Stimulated activated CD4-positive, alpha-beta T cell treated with anti-CD3 and anti-CD28 coated beads, TNF-alpha, amount 100 ng/mL, for 4 hours (primary cell): ENCODE results near the gene PEMT.

ENCODE experiments used
- DNase-seq, 3 experiments: peaks; one replicate each; pipeline ENCODE4 v3.0.0-alpha.2; 2020; ENCODE audit warnings: low read depth in 3 of 3

The PEMT gene

DNA sequence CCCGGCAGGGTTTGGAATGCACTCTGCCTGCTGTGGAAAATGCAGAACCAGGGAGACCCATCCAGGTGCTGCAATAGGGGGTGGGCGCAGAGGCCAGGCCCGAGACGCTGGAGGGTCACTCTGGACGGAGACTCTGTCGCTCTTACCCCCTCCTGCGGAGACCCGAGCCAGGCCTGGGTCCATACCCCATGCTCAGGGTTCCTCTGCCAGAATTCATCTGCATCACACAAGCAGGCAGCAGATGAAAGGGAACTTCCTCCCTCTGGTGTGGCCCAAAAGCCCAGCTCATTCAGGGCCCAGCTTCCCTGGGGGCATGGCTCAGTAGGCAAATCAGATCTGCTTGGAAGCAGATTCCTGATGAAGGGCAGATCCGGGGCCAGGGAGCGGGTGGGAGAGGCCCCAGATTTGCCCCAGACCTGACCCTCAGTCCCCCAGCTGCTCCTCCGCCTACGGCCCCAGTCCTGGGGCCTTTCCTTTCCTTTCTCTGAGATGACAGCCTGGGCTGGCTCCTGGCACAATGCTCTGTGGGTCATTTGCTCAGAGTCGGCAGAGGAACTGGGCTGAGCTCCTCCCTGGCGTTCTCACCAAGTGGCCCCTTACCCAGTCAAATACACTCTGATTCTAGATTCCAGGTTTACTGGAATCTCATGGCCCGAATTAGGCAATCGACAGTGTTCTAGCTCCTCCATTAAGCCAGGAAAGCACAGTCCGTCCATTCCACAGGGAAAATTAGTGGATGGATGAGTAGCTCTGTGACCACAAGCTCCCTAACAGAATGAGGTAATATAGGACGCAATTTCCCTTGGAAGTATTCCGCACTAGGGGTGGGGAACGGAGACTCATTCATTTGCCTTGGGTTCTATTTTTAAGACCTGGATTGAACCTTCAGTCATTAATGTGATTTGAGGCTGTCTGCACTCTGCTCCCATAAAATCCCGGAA is 76.2 kb downstream of the PEMT start:
- no peak for DNase-seq

- no peak for DNase-seq
Measured at GRCh38 chr17:17514361-17514992, 77.0 kb downstream of the PEMT start.

DNA sequence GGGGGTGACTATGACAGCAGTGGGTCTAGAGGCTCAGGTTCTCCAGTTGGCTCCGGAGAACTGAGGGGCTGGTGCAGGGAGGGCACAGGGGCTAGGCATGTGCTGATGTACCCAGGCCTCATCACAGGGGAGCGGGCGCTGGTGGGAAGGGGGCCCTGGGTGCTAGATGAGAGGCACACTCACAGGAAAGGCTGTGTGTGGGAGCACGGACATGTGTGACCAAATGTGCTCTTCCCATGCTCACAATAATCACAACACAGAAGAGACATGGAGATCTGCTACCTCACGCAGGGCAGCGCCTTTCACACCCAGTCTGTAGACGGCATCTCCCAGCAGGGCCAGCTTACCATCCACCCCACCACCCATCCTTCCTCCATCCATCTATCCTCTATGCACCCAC is 77.9 kb downstream of the PEMT start:
- no peak for DNase-seq

- DNase-seq: no peak
Measured at GRCh38 chr17:17512866-17513265, 78.6 kb downstream of the PEMT start.

- no peak for DNase-seq
Measured at GRCh38 chr17:17511881-17512858, 79.3 kb downstream of the PEMT start.

DNA sequence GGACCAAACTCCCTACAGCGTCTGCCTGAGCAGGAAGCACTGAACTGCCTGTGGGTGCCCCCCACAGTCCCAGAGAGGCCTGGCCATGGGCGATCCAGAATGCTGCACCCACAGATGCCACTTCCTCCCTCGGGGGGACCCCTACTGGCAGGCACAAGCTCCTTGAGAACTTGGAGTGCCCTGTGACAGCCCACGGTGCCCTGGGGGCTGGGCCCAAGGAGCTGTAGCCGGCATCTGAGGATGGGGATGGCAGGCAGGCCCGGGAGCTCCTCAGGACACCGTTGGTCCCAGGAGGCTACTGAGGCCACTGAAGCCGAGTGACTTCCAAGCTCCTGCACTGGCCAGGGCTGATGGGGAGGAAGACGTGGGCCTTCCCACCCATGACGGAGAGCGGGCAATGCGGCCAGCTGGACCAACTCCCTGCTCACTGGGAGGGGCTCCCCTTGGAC is 80.2 kb downstream of the PEMT start:
- DNase-seq: no peak

DNA sequence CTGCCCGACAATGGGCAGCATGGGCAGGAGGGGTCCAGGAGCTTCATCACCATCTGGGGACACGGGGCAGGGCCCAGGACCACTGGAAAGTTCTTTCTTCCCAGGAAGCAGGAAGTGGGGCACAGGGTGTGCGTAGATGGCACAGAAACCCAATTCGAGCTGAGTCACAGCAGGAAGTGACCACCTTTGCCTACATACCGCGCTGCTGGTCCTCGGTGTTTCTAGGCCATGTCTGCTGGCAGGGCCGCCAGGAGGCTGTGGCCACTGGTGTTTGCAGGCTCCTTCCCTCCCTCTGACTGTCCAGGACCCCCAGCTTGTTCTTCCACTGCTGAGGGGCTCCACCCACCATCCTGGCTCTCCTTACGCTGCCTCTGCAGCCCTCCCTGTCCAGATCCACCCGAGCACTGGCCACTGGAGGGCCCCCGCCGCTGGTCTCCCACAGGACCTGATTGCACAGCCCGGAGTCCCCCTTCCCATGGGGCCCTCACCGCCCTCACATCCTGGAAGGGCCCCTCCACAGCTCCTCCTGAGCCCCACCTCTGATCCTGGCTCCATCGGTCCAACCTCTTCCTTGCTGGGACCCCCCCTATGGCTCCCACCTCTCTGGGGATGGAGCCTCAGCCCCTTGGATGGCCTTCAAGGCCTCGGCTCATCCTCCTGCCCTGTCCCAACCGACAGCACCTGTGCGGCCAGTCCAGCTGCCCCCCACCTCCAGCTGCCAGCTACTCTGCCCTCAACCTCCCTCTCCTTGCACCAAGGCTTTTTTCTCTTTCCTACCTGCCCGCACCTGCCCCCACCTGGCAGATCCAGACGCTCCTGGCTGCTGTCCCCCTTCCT is 80.8 kb downstream of the PEMT start:
- DNase-seq: no peak

DNA sequence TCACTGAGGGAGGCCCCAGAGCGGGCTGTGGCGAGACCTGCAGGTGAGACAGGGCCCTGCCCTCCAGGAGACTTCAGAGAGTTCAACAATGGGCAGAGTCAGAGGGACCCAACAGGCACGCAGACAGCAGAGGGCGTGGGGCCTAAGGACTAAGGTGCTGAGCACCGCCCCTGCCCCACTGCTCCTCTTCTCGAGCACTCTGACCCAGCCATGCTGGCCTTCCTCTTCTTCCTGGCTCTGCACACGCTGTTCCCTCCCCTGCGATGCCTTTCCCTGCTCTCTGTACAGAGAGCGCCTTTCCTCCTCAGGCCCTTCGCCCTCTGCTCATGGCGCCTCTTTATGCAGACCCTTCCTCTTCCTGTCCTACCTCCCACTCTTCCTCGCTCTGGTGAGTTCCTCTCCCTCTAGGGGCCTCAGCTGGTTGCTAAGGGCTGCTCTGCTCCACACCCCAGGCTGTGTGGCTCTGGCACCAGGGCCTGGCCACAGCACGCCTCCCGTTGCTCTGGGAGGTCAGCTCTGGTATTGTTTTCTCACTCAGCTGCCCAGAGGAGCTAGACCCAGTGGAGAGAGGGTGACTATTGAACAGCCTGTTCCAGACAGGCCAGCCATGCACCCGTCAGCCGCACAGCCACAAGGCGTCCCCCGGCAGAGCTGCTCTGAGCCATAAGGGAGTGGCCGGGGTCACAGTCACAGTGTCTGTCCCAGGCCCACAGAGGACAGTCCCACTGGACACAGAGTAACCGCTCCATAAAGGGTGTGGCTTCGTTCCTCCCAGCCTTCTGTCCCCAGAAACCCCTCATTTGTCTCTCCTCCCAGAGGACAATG is 81.7 kb downstream of the PEMT start:
- DNase-seq: no peak

DNA sequence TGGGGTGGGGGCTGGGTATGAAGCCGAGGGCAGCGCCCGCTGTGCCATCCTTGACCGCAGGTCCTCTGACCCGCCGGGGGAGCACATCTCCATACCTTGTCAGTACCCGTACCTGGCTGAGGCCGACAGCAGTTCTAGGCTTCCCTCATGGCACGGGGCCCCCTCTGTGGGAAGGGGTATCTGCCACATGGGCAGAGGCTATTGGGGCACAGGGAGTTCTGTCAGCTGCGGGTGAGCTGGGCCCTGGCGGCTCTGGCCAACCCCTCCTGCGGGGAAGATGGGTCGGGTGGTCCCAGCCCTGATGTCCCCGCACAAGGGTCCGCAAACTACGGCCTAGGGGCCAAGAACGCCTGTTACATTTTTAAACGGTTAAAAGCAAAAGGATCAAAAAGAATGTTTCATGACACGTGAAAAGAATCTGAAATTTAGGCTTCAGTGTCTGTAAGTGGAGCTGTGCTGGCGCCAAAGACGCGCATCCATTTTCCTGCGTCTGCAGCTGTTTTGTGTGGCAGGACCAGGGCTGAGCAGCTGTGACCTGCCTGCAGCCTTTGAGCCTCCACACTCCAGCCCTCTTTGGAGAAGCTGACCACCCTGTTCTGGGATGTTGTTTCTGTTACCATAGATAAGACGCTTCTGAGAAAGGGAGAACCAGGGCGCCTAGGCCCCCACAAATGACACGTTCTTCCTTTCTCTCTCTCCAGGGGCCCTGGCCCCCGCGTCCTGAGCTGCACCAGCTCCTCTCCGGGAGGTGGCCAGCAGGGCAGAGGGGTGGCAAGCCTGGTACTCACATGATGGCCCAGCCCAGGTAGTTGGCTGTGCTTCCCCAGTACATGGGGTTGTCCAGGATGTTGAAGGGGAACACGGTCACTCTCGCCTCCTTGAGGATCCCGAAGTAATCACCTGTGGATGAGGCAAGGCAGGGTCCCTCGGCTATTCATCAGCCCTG is 82.6 kb downstream of the PEMT start:
- DNase-seq: no peak

DNA sequence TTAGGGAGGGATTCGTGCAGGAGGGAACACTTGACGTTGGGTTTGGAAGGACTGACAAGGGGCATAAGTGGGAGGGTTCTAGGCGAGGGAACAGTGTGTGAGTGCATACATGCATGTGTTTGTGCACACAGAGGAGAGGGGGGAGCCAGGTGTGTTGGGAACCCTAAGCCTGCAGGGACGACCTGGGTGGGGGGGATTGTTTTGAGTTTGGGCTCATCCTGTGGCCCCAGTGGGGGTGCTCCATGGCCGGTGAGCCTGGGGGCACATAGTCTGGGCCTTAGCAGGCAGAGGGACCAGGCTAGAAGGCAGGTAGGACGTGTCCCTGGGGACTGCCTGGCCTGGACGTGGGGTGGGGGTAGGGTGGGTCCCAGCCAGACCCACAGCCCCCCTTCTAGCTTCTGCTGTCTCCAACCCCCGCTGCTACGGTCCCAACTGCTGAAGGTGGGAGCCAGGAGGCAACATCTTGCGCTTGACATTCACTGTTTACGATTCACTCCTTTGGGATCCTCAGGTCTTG is 83.4 kb downstream of the PEMT start:
- no peak for DNase-seq

- DNase-seq: no peak
Measured at GRCh38 chr17:17507465-17508011, 84.0 kb downstream of the PEMT start.

GRCh38 chr17:17506893-17507464 is 84.5 kb downstream of the PEMT start:
- no peak for DNase-seq

- DNase-seq: no peak
Measured at GRCh38 chr17:17506181-17506741, 85.2 kb downstream of the PEMT start.

DNA sequence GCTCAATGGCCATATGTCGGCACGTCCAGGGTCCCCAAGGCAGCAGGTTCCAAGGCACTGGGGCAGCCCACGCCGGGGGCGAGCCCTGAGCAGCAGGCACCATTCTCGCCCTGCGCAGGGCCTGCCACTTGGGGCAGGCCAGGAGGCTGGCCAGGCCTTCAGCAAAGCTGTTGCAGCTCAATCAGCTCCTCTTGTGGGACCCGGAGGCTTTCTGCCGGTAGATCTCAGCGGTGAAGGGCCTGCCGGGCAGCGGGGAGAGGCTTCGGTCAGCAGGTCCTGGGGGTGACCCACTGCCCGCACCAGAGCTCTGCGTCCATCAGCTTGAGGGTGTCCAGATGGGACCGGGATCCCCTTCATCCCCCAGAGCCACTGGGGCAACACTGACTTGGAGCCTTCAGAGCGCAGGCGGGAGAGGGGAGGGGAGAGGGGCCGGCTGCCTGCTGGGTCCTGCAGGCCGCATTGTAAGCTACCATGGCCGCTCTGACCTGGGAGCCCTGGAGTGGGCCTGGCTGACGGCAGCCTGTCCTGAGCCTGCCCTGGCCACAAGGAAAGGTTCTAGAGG is 85.8 kb downstream of the PEMT start:
- DNase-seq: no peak

GRCh38 chr17:17505151-17505550 is 86.4 kb downstream of the PEMT start:
- DNase-seq: no peak

- no peak for DNase-seq
Measured at GRCh38 chr17:17504341-17505140, 87.0 kb downstream of the PEMT start.
